Right ventricle myocardium superior (tissue), 1 donor: ENCODE results near the gene PRDM16. TPM values are rescaled to one million over a fixed set of nuclear protein-coding genes. Genes with fewer than 3 reads are reported as not detected.
A peak's percentile ranks its signal among the peaks of the same experiment; 100 is the strongest.

Source experiments
- ATAC-seq: fragments of 200-7000 bp; cut with Tn5 transposase; one replicate; pipeline ENCODE4 v1.9.1; 2020; ENCODE audit warnings: mild to moderate bottlenecking; ENCODE audit not compliant: poor library complexity
- DNase-seq: peaks from one replicate; pipeline ENCODE4 v3.0.0-alpha.2; 2020
- intact Hi-C: fragments of 100-400 bp; cut with DNase I; formaldehyde crosslinking; loops from one replicate; pipeline ENCODE4 v1.11.2; 2022
- total RNA-seq: library from RNA; stranded (reverse); fragmentation: NEBNext Ultra II Directional; extraction: Animal tissue kit (Norgen Biotek cat#: 25700); gene quantifications from one replicate; pipeline ENCODE4 v1.2.1, GENCODE V29; 2021
- donor health status: DM: no; HTN: yes; CAD: no; lungs with severe emphysema.

PRDM16 gene
- total RNA-seq, 1 donor from 2014 or later: 14.2 TPM

DNA sequence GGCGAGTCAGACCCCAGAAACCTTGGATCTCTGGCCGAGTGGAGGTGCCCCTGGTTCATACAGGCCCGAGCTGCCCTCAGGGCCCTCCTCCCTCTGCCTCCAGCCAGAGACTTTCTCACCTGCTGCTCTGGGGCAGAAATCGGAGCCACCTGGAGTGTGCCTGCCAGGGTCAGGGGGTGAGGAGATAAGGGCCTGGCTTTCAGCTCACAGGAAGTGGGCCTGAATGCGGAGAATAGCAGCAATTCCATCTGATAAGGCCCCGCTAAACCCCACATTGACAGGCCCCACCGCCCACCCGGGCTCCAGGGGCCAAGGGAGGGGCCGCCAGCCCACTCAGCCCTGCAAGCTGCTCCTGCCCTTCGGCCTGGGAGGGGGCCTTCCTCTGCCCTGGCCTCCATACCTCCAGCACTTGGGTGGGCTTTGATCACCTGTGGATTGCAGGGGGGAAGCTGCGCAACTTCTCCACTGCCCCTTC is 261.8 kb downstream of the PRDM16 start:
- ATAC-seq (no peak), DNase-seq (no peak)
- intact Hi-C loops: no loop called here

DNA sequence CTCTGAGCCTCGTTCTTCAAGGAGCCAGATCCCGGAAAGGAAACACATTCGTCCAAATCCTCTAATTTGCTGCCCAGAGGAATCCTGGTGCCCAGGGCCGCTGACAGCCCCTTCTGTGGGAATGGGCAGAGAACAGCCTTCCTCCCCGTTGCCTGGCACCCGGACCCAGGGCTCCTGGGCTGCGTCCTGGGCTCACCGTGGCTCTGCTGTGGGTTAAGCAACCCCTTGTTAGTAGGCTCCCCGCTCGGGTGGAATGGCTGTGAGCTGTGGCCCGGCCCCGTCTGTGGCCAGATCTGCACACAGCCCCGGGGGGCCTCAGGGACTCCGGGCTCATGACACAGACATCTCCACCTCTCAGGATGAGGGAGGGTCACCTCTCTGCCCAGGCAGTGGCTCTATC is 262.6 kb downstream of the PRDM16 start:
- intact Hi-C loops: no loop called here
- DNase-seq: no peak
- no peak for ATAC-seq

DNA sequence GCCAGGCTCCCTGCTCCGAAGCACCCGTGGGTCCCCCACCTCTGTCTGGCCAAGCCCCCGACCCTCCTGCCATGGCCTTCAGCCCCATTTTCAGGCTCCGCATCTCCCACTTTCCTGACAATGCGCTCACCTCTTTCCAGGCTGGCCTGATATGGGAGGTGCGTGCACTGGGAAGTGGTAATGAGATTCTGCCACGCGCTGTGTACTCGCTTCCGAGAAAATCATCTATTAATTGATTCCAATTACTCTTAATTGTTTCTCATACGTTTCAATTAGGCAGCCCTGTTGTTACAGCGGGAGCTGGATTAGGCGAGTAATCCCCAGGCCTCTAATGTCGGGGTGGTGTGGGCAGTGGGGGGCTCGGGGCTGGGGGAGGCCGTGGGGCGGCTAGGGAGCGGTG is 263.0 kb downstream of the PRDM16 start:
- ATAC-seq: no peak
- intact Hi-C loops: no loop called here
- no peak for DNase-seq

DNA sequence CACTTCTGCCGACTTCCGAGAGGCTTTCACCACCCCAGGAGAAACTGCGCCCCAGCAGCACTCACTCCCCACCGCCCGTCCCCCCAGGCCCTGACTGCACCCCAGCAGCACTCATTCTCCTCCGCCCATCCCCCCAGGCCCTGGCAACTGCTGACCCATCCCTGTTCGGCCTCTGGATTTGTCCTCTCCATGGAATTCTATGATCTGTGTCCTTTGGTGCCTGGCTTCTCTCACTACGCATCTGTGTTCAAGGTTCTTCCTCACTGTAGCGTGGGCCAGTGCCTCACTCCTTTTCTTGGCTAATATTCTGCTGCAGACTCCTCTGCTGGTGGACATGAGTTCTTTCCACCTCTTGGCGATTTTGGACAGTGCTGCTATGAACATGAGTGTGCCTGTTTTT is 263.7 kb downstream of the PRDM16 start:
- intact Hi-C loops: no loop called here
- DNase-seq (no peak), ATAC-seq (no peak)

DNA sequence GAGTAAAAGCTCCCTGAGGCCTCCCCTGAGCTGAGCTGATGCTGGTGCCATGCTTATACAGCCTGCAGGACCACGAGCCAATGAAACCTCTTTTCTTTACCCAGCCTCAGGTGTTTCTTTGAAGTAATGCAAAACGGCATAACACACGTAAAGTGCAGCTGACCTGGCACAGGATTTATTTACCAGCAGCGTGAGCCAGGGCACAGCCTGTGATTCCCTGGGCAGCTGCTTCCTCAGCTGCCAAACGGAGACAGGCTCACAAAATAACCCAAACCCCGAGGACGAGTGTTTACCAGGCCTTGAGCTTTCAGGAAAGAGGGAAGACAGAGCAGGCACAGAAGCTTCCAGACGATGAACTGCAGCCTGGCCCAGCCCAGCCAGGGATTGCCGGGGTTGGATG is 264.9 kb downstream of the PRDM16 start:
- peak; percentile 63 for ATAC-seq
- no peak for DNase-seq
- intact Hi-C loops: no loop called here

DNA sequence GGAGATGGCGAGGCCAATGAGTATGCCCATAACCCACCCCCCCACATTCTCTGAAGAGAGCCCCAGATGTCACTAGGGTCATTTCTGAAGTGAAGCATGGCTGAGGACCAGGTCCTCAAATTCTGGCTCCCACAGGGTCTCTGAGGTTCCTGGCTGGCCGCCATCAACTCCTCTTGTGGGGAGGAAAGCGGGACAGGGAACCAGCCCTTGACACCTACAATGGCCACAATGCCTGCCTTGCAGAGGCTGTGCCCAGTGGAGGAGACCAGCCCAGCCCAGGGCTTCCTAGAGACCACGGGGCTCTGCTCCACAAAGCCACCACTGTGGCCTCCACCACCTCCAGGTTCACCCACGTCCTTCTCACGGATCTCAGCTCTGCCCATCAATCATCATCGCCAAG is 265.4 kb downstream of the PRDM16 start:
- ATAC-seq (no peak), DNase-seq (no peak)
- intact Hi-C loops: no loop called here

DNA sequence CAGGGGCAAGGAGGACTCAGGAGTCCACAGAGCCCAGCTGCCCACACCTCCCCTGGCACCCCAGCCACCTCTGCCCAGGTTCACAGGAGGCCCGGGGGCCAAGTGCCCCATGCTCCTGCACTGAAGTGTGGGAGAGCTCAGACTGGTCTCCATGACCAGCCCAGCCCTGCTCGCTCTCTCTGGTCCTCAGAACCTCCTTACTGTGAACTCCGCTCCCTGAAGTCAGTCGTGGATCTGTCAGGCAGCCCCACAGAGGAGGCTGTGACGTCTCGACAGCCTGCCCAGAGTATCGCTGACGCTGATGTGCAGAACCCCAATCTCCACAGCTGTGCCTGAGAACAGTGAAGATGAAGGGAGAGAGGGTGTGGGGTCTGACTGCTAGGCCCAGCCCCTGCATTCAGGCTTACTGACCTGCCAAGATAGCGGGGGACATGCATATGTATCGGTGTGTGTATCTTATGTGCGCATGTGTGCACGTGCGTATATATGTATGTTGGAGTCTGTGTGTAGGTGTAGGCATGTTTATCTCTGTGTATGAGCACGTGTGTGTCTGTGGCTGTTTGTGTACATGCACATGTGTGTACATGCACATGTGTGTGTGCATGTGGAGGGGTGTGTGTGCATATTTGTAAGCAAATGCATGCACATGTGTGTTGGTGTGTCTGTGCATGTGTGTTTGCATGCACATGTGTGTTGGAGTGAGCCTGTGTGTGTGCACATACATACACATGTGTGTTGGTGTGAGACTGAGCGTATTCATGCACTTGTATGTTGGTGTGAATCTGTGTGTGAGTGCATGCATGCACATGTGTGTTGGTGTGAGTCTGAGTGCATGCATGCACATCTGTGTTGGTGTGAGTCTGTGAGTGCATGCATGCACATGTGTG is 267.0 kb downstream of the PRDM16 start:
- intact Hi-C loops: no loop called here
- no peak for ATAC-seq
- no peak for DNase-seq

DNA sequence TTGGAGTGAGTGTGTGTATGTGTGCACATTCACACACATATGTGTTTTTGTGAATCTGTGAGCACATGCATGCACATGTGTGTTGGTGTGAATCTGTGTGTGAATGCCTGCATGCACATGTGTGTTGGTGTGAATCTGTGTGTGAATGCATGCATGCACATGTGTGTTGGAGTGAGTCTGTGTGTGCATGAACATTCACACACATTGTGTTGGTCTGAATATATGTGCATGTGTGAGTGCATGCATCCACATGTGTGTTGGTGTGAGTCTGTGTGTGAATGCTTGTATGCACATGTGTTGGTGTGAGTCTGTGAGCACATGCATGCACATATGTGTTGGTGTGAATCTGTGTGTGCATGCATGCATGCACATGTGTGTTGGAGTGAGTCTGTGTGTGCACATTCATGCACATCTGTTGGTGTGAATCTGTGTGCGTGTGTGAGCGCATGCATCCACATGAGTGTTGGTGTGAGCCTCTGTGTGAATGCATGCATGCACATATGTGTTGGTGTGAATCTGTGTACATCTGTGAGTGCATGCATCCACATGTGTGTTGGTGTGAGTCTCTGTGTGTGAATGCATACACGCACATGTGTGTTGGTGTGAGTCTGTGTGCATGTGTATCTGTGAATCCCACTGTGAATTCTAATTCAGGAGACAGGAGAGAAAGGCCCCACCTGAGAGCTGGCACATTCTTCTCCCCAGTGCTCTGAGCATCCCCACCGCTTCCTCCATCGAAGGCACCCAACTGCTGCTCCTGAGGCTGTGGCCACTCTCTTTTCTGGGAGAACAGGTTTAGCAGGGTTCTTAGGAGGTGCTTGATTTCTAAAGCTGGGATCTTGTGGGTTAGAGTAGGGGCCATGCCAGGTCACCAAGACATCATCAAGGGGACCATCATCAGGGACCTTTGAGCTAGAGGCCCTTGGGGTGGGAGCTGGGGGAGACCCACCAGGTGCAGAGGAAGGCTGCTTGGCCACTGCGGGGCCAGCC is 267.9 kb downstream of the PRDM16 start:
- ATAC-seq: no peak
- intact Hi-C loops: no loop called here
- no peak for DNase-seq

DNA sequence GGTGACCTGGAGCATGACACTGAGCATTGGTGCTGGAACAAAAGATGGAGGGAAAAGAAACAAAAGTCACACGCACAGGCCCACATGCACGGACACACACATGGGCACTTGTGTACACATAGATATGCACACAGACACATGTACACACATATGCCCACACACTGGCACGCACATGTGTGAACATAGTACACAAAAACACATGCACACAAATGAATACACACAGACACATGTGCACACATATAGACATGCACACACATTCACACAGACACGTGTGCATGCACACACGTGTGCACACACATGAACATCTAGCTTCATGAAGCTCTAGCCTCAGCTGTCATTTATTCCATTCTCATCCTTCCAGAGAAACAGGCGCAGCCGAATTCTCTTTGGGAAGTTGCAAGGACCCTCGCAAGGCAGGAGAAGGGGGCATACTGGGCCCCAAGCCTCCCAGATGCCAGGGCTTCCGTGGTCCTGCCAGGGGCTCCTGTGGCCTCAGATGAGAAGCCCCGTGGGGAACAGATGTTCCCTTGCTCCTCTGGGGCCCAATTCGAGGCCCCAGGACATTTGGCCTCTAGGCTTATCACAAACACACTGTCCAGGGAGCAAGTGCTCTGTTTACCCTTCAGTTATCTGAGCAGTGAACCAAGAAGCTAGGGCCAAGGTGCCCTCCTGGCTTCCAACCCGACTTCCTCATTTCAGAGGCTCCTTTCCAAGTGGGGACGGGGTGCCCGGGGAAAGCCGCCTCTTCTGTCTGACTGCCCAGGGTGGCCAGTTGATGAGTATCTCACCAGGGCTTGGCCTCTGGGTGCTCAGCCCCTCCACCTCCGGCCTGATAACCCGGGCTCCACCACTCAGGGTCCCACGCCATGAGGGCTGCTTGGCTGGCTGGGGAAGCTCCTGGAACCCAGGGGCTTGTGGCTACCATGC is 269.1 kb downstream of the PRDM16 start:
- DNase-seq (no peak), ATAC-seq (peak; percentile 33)

DNA sequence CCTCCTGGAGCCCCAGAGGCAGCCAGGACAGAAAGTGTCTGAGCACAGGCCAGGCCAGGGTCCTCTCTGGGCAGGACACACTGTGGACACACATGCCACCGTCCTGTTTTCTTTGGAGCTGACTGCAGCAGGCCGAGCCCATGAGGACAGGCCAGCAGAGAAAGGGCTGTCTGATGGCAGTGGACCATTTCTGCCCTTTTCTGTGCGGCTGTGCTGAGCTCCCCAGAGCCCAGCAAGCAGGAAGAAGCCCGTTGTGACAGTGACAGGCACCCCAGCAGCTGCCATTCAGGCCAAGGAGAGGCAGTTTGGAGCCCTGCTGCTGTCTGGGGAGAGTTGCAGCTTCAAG is 269.7 kb downstream of the PRDM16 start:
- intact Hi-C loops: no loop called here
- ATAC-seq (no peak), DNase-seq (no peak)

More for the DNA sequence above, 269.1 kb downstream of the PRDM16 start:
- intact Hi-C loops: no loop called here

DNA sequence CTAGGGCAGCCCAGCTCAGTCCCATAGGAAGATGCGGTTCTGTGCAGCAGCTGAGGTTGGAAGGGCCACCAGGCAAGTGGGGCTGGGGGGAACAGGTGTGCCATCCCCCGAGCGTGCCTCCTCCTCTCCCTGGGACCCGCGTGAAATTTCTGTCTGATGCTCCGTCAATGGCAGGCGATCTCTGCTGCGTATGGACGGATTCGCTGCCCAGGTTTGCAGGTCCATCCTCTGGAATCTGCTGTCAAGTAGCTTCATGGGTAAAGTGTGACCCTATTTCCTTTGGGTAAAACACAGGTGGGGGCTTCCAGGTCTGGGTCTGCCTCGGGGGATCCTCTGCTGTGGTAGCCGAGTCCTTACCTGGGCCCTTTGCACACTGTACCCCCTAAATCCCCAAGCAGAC is 270.9 kb downstream of the PRDM16 start:
- intact Hi-C loops: no loop called here
- DNase-seq (no peak), ATAC-seq (no peak)

DNA sequence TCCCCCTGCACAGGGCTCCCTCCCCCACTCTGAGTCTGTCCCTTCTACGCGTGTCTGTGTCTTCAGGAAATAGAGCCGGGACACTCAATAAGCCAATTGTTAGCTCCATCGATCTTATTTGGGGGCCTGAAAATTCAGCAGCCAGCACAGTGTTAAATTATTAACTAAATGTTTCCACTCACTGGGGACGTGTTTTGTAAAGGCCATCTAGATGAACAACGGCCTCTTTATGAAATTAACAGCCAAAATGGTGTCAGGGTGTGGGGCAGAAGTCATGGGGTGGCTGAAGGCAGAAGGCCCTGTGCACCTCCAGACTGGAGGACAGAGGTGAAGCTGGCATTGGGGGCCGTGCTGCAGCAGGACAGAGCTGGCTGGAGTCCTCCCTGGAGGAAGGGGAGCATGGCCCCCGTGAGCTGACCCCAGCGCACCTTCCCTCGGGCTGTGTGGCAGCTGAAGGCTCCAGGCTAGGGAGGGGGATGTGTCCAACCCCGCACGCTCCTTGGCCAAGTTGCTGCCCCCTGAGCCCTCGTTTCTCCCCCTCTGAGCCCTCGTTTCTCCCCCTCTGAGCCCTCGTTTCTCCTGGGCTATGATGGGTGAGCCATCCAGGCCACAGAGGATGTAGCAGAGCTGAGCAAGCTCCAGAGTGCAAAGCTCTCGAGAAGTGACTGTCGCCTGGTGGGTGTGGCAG is 271.7 kb downstream of the PRDM16 start:
- intact Hi-C loops: no loop called here
- no peak for ATAC-seq
- DNase-seq: no peak

DNA sequence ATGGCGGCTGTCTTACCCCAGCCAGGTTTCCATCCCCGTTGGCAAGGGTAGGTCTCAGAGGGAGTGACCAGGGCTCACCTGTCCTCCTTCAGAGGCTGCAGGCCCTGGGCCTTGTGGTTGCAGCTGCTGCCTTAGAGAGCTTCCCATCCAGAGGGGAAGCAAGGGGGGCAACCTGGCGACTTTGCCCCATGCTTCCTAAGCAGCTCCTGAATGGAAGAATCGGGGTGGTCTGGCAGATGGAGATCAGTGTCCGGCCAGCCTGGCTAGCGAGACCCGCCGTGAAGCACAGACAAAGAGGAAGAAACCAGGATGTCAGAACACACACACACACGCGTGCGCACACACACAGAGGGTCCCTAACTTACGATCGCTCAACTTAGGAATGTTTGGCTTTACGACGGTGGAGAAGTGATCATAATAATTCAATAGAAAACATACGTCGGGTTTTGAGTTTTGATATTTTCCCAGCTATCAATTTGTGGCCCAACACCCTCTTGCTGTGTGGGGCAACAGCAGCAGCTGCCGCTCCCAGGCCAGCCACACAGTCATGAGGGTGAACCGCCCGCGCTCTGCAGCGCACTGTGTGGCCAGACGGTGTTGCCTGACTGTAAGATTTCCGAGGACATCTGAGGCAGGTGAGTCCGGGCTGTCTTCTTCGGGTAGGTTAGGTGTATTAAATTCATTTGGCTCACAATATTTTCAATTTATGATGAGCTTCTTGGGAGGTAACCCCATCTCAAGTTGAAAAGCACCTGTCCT is 272.4 kb downstream of the PRDM16 start:
- intact Hi-C loops: no loop called here
- no peak for ATAC-seq
- DNase-seq: no peak

DNA sequence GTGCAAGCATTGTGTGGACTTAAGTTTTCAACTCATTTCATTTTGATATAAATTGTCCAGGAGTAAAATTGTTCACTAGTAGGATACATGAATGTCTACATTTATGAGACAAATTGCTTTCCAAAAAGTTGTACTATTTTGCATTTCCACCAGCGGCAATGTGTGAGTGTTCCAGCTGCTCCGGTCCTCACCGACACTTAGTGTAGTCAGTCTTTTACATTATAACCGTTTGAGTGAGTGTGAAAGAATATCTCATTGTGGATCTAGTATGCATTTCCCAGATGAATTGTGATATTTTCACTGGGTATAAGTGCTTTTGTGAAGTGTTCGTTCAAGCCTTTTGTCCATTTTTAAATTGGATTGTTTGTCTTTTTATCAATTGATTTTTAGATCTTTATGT is 274.0 kb downstream of the PRDM16 start:
- intact Hi-C loops: no loop called here
- ATAC-seq (no peak), DNase-seq (no peak)

DNA sequence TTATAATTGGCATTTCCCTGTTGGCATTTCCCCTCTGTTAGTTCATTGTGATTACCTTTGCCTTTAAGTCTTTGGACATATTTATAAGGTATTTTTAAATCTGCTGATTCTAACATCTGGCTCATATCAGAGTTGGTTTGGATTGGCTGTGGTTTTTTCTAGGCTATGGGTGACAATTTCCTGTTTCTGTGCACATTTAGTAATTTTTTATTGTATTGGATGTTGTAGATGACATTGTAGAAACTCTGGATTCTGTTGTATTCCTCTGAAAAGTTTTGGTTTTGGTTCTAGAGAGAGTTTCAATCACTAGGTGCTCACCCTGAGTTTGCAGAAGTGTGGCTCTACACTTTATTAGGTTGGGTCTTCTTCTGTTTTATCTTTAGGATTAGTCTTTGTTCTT is 275.4 kb downstream of the PRDM16 start:
- intact Hi-C loops: no loop called here
- ATAC-seq: no peak
- DNase-seq: no peak

DNA sequence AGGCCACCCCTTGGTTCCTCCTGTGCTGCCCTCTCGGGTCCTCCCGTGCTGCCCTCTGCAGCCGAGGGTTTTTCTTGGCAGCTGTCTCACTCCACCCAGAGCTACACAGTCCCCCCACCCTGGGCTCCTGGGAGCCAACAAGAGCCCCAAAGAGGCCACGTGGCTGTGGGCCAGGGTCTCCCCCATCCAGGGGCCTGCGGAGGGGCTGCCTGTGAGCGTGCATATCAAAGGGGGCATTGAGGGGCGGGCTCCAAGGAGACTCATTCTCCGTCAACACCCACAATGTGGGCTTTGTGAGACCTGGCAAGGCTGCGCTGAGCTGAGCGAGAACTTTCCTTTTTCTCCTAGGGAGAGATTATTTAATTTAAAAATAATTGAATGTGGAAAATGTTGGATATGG is 276.8 kb downstream of the PRDM16 start:
- intact Hi-C loops: no loop called here
- no peak for DNase-seq

DNA sequence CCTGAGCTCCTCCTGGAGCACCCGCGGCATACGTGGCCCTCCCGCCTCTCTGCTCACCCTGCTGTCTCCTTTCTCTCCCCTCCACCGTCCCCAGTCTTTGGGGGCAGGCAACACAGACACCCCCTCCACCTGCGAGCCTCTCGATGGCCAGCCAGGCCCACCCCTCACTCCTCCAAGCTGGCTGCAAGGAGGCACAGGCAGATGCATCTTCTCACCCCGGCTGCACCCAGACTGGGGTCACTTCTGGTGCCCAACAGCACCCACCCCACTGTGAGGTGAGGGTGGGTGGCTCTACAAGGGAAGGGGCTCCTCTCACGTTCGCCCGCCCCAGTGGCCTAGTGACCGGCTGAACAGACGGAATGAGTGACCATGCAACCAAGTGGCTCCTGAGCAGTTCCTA is 277.5 kb downstream of the PRDM16 start:
- DNase-seq: no peak
- intact Hi-C loops: no loop called here
- no peak for ATAC-seq

More for the DNA sequence above, 276.8 kb downstream of the PRDM16 start:
- no peak for ATAC-seq
